Neural cell (in vitro differentiated cells): ENCODE data around the gene ITGB1BP1.

Experiments
- CTCF ChIP-seq: fragments of 450-650 bp; IDR thresholded peaks from 2 replicates; pipeline ENCODE4 v1.5.1; 2014; ENCODE audit warnings: antibody characterized with exemption, mild to moderate bottlenecking, moderate library complexity; ENCODE audit not compliant: poor library complexity, severe bottlenecking
- EP300 ChIP-seq: fragments of 450-650 bp; conservative IDR thresholded peaks from 2 replicates; pipeline ENCODE4 v1.6.1; 2014; ENCODE audit warnings: antibody characterized with exemption, mild to moderate bottlenecking, moderate library complexity; ENCODE audit not compliant: poor library complexity, severe bottlenecking
- EZH2 ChIP-seq: fragments of 200-600, 300-800 bp; shearing (Covaris generic), sonication (generic); IDR thresholded peaks from 2 replicates; pipeline ENCODE4 v1.6.1; 2014; ENCODE audit warnings: antibody characterized with exemption, low read length, borderline replicate concordance, mild to moderate bottlenecking; ENCODE audit not compliant: insufficient read depth, poor library complexity, severe bottlenecking
- MXI1 ChIP-seq: fragments of 450-650 bp; conservative IDR thresholded peaks from 2 replicates; pipeline ENCODE4 v1.6.1; 2014; ENCODE audit warnings: antibody characterized with exemption, mild to moderate bottlenecking; ENCODE audit not compliant: poor library complexity, severe bottlenecking
- POLR2AphosphoS5 ChIP-seq: IDR thresholded peaks from 2 replicates; pipeline ENCODE4 v1.6.1; 2012
- RAD21 ChIP-seq: fragments of 450-650 bp; conservative IDR thresholded peaks from 2 replicates; pipeline ENCODE4 v1.6.1; 2014; ENCODE audit warnings: antibody characterized with exemption, mild to moderate bottlenecking, moderate library complexity
- REST ChIP-seq: IDR thresholded peaks from 2 replicates; pipeline ENCODE4 v1.6.1; 2012; ENCODE audit warnings: borderline replicate concordance
- SMC3 ChIP-seq: fragments of 450-650 bp; conservative IDR thresholded peaks from 2 replicates; pipeline ENCODE4 v1.6.1; 2014; ENCODE audit warnings: antibody characterized with exemption, mild to moderate bottlenecking, moderate library complexity; ENCODE audit not compliant: poor library complexity
- TAF1 ChIP-seq: IDR thresholded peaks from 2 replicates; pipeline ENCODE4 v1.6.1; 2012; ENCODE audit warnings: low read depth

GRCh38 chr2:9360701-9361100 lies 62.6 kb downstream of the ITGB1BP1 start:
- TF ChIP-seq CTCF (no peak), EZH2 (no peak), EP300 (no peak), TAF1 (no peak), POLR2AphosphoS5 (no peak), MXI1 (no peak), REST (no peak), SMC3 (no peak), RAD21 (no peak)
